Thoracic aorta (tissue), 2 donors: ENCODE measurements around the gene TLN1. TPM values are rescaled to one million over a fixed set of nuclear protein-coding genes. Genes with fewer than 3 reads are reported as not detected.

Experiments
- ATAC-seq: fragments of 150-250 bp; one replicate; pipeline ENCODE4 v1.8.0; 2017; ENCODE audit warnings: low read depth; ENCODE audit not compliant: insufficient number of reproducible peaks, low FRiP score
- DNase-seq: peaks from one replicate; pipeline ENCODE4 v3.0.0-alpha.2; 2020; ENCODE audit warnings: low spot score
- H3K27ac ChIP-seq, 2 donors: fragments of 200-600 bp; sonication (generic); 1 replicate in 1 of 2; 2 replicates in 1 of 2; pipeline ENCODE4 v1.5.1; 2016; ENCODE audit warnings: mild to moderate bottlenecking in 2 of 2, moderate library complexity in 2 of 2
- H3K27me3 ChIP-seq: fragments of 200-600 bp; sonication (generic); replicated peaks from 2 replicates; pipeline ENCODE4 v1.6.0; 2016; ENCODE audit warnings: mild to moderate bottlenecking; ENCODE audit not compliant: insufficient read depth
- H3K36me3 ChIP-seq: fragments of 200-600 bp; sonication (generic); one replicate; pipeline ENCODE4 v1.5.1; 2016
- H3K4me1 ChIP-seq, 2 donors: fragments of 200-600 bp; sonication (generic); 1 replicate in 1 of 2; 2 replicates in 1 of 2; pipeline versions ENCODE4 v1.5.1 to v1.6.0; 2016; ENCODE audit warnings: low read depth in 2 of 2, mild to moderate bottlenecking in 1 of 2; ENCODE audit not compliant: control insufficient read depth in 1 of 2
- H3K4me3 ChIP-seq: fragments of 200-600 bp; sonication (generic); 2 replicates; pipeline ENCODE4 v1.5.1; 2016; ENCODE audit warnings: mild to moderate bottlenecking
- H3K9me3 ChIP-seq: fragments of 200-600 bp; sonication (generic); 2 replicates; pipeline ENCODE4 v1.5.1; 2016
- CTCF ChIP-seq: fragments of 200-600 bp; sonication (generic); IDR thresholded peaks from one replicate; pipeline ENCODE4 v1.5.1; 2019; ENCODE audit warnings: antibody characterized with exemption
- total RNA-seq, 2 donors: library from RNA; depleted of rRNA; stranded (reverse); fragments of >200 nt; gene quantifications; one replicate each; pipeline versions ENCODE4 v1.1.0 to v1.2.3, GENCODE V29; 2016

Gene TLN1
- total RNA-seq, 2 donors from 2014 or later: 889 to 1,019 TPM

- no peak for TF ChIP-seq CTCF
- DNase-seq (no peak), ATAC-seq (no peak)
- peaks cover 15 to 40% of the 10 kb centered on the region in 2 donors for H3K4me1 ChIP-seq
- H3K9me3 ChIP-seq: no peaks in the 10 kb centered on the region
- H3K27me3 ChIP-seq: no peaks in the 10 kb centered on the region
- peak overlapping the region in 1 of 2 donors; percentile 14 for H3K27ac ChIP-seq
- no peaks in the 10 kb centered on the region for H3K36me3 ChIP-seq
- H3K4me3 ChIP-seq: no peak overlapping the region
Measured at GRCh38 chr9:35674025-35674361, 58.0 kb downstream of the TLN1 start.

- H3K4me1 ChIP-seq: peaks cover 15 to 40% of the 10 kb centered on the region in 2 donors
- H3K4me3 ChIP-seq: no peak within 1 kb of the TSS
- DNase-seq (no peak), ATAC-seq (no peak)
- no peaks in the 10 kb centered on the region for H3K36me3 ChIP-seq
- TF ChIP-seq CTCF: no peak
- no peaks in the 10 kb centered on the region for H3K9me3 ChIP-seq
- H3K27me3 ChIP-seq: no peaks in the 10 kb centered on the region
- peak within 1 kb of the TSS in 1 of 2 donors; percentile 23 for H3K27ac ChIP-seq
Measured at GRCh38 chr9:35673132-35674024, 58.6 kb downstream of the TLN1 start, which contains the start of gene CA9. Gene CA9, plus strand, starts transcription at chr9:35673928. Its CDS starts 32 bp downstream, at chr9:35673960.

GRCh38 chr9:35669331-35670145 lies 62.5 kb downstream of the TLN1 start:
- no peak for ATAC-seq
- Histone ChIP-seq H3K27ac (no peak overlapping the region), H3K9me3 (no peaks in the 10 kb centered on the region), H3K27me3 (no peaks in the 10 kb centered on the region), H3K4me3 (no peak overlapping the region), H3K4me1 (peaks cover 16 to 24% of the 10 kb centered on the region in 2 donors), H3K36me3 (no peaks in the 10 kb centered on the region)
- no peak for TF ChIP-seq CTCF
- DNase-seq: no peak

- TF ChIP-seq CTCF: no peak
- no peaks in the 10 kb centered on the region for H3K36me3 ChIP-seq
- ATAC-seq: no peak
- H3K4me3 ChIP-seq: no peak overlapping the region
- no peaks in the 10 kb centered on the region for H3K27me3 ChIP-seq
- H3K9me3 ChIP-seq: no peaks in the 10 kb centered on the region
- no peak overlapping the region for H3K27ac ChIP-seq
- DNase-seq: no peak
- H3K4me1 ChIP-seq: peaks cover 12 to 21% of the 10 kb centered on the region in 2 donors
Measured at GRCh38 chr9:35667939-35668338, 64.1 kb downstream of the TLN1 start.

- DNase-seq: no peak
- no peaks in the 10 kb centered on the region for H3K36me3 ChIP-seq
- peaks cover 17 to 32% of the 10 kb centered on the region in 2 donors for H3K4me1 ChIP-seq
- no peak overlapping the region for H3K4me3 ChIP-seq
- no peak for ATAC-seq
- no peaks in the 10 kb centered on the region for H3K27me3 ChIP-seq
- no peak overlapping the region for H3K27ac ChIP-seq
- no peak for TF ChIP-seq CTCF
- no peaks in the 10 kb centered on the region for H3K9me3 ChIP-seq
Measured at GRCh38 chr9:35666549-35666948, 65.4 kb downstream of the TLN1 start.
